Mesendoderm (in vitro differentiated cells): ENCODE measurements around the gene TBC1D5.

Source experiments
- DNase-seq: peaks from one replicate; pipeline ENCODE4 v3.0.0; 2013
- H2AK5ac ChIP-seq: 2 replicates; pipeline ENCODE4 v1.6.1; 2013; ENCODE audit warnings: low read length, inconsistent platforms
- H2BK120ac ChIP-seq: 2 replicates; pipeline ENCODE4 v1.6.1; 2013; ENCODE audit warnings: low read depth, mild to moderate bottlenecking, low read length, moderate library complexity, mixed read lengths
- H2BK15ac ChIP-seq: replicated peaks from 2 replicates; pipeline ENCODE4 v1.6.1; 2013; ENCODE audit warnings: low read depth, mild to moderate bottlenecking, moderate library complexity
- H2BK5ac ChIP-seq: 2 replicates; pipeline ENCODE4 v1.6.1; 2013; ENCODE audit warnings: low read length, inconsistent platforms
- H3K18ac ChIP-seq: 2 replicates; pipeline ENCODE4 v1.6.1; 2013; ENCODE audit warnings: mild to moderate bottlenecking, low read length, mixed read lengths
- H3K23ac ChIP-seq: one replicate; pipeline ENCODE4 v1.6.1; 2013; ENCODE audit warnings: low read length
- H3K27ac ChIP-seq: 2 replicates; pipeline ENCODE4 v1.5.1; 2013; ENCODE audit warnings: low read depth, mild to moderate bottlenecking, inconsistent platforms, low read length, moderate library complexity
- H3K27me3 ChIP-seq: 2 replicates; pipeline ENCODE4 v1.6.1; 2013; ENCODE audit warnings: low read length, control low read depth, mild to moderate bottlenecking, inconsistent platforms; ENCODE audit not compliant: insufficient read depth, poor library complexity
- H3K36me3 ChIP-seq: 2 replicates; pipeline ENCODE4 v1.6.1; 2013; ENCODE audit warnings: low read length, inconsistent platforms; ENCODE audit not compliant: control insufficient read depth, insufficient read depth
- H3K4ac ChIP-seq: one replicate; pipeline ENCODE4 v1.6.1; 2013; ENCODE audit warnings: low read depth, mild to moderate bottlenecking, low read length, moderate library complexity
- H3K4me1 ChIP-seq: 2 replicates; pipeline ENCODE4 v1.6.1; 2013; ENCODE audit warnings: low read depth, low read length, inconsistent platforms; ENCODE audit not compliant: control insufficient read depth
- H3K4me2 ChIP-seq: 2 replicates; pipeline ENCODE4 v1.6.1; 2013; ENCODE audit warnings: low read length
- H3K4me3 ChIP-seq: 2 replicates; pipeline ENCODE4 v1.5.1; 2013; ENCODE audit warnings: mild to moderate bottlenecking, low read length
- H3K56ac ChIP-seq: one replicate; pipeline ENCODE4 v1.6.1; 2013; ENCODE audit warnings: low read length
- H3K79me1 ChIP-seq: 2 replicates; pipeline ENCODE4 v1.6.1; 2013; ENCODE audit warnings: low read length, inconsistent platforms
- H3K79me2 ChIP-seq: 2 replicates; pipeline ENCODE4 v1.6.1; 2013; ENCODE audit warnings: mild to moderate bottlenecking, low read length; ENCODE audit not compliant: control insufficient read depth, insufficient read depth
- H3K9ac ChIP-seq: 2 replicates; pipeline ENCODE4 v1.6.1; 2013; ENCODE audit warnings: low read length, inconsistent platforms
- H4K5ac ChIP-seq: one replicate; pipeline ENCODE4 v1.6.1; 2013; ENCODE audit warnings: low read length
- H4K8ac ChIP-seq: one replicate; pipeline ENCODE4 v1.6.1; 2013; ENCODE audit warnings: low read depth, mild to moderate bottlenecking, control low read depth, low read length, moderate library complexity
- WGBS: extraction: QIAGEN DNeasy Blood & Tissue Kit; methylation state at CpG from one replicate; pipeline ENCODE4 v1.1.7; 2013; ENCODE audit warnings: low lambda C conversion rate, missing lambda C conversion rate; ENCODE audit not compliant: insufficient coverage; ENCODE audit errors: extremely low coverage; 5-methylcytosine and 5-hydroxymethylcytosine counted together

Gene TBC1D5

GRCh38 chr3:17233398-17233800 is 509.0 kb downstream of the TBC1D5 start:
- Histone ChIP-seq H3K56ac (no peak overlapping the region), H3K36me3 (no peaks in the 10 kb centered on the region), H2AK5ac (no peak overlapping the region), H3K79me1 (no peaks in the 10 kb centered on the region), H3K27me3 (no peaks in the 10 kb centered on the region), H3K27ac (no peak overlapping the region), H4K5ac (no peak overlapping the region), H3K9ac (no peak overlapping the region), H3K79me2 (no peaks in the 10 kb centered on the region), H3K4me2 (no peak overlapping the region), H3K4me3 (no peak overlapping the region), H3K4me1 (no peaks in the 10 kb centered on the region), H2BK5ac (no peak overlapping the region), H3K23ac (no peak overlapping the region), H2BK15ac (no peak overlapping the region), H3K4ac (no peak overlapping the region), H2BK120ac (no peak overlapping the region), H4K8ac (no peak overlapping the region), H3K18ac (no peak overlapping the region)
- WGBS = no CpG with 5 or more reads among the region's 3 CpGs
- peak; percentile 66 for DNase-seq

- H3K4me1 ChIP-seq = no peaks in the 10 kb centered on the region
- no peaks in the 10 kb centered on the region for H3K79me2 ChIP-seq
- no peak overlapping the region for H4K5ac ChIP-seq
- no peak overlapping the region for H3K27ac ChIP-seq
- no peak overlapping the region for H2BK5ac ChIP-seq
- no peak overlapping the region for H2BK15ac ChIP-seq
- H3K23ac ChIP-seq = no peak overlapping the region
- H3K9ac ChIP-seq = no peak overlapping the region
- no peaks in the 10 kb centered on the region for H3K27me3 ChIP-seq
- H3K4me3 ChIP-seq = no peak overlapping the region
- no peak overlapping the region for H3K4ac ChIP-seq
- no peak overlapping the region for H2AK5ac ChIP-seq
- H4K8ac ChIP-seq = no peak overlapping the region
- no peak overlapping the region for H3K4me2 ChIP-seq
- H3K79me1 ChIP-seq = no peaks in the 10 kb centered on the region
- DNase-seq = no peak
- no peak overlapping the region for H3K18ac ChIP-seq
- no peak overlapping the region for H2BK120ac ChIP-seq
- no peak overlapping the region for H3K56ac ChIP-seq
- no peaks in the 10 kb centered on the region for H3K36me3 ChIP-seq
Measured at GRCh38 chr3:17232442-17232841, 510.0 kb downstream of the TBC1D5 start.

DNA sequence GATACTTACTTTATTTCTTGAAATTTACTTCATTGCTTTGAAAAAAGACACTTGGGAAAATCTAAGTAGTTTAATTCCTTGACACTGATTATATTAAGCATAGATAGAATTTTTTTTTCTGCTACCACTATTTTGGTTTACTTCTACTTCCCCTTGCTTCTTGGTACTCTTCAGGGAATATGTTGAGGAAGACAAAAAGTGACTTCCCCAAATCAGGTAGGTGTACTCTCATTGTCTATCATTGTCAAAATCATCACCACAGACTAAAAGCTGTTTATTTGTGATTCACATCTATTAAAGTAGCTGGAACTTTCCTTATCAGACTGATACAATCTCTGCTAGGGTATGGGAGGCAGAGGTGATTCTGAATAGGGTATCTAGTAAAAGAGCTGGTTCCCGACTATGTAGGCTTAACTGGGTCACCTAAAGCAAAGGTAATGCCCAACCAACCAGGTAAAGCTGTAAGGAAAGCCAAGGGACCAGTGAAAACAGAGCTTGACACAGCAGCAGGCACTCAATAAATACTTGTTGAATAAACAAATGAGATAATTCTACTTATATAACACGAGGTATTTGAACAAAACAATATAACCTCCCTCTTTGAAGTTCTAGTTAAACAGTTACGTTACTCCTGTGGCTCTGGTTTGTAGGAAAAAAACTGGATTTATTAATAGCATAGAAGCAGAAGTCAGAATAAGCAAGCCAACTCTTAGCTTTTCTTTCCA is 510.7 kb downstream of the TBC1D5 start:
- Histone ChIP-seq H3K79me2 (no peaks in the 10 kb centered on the region), H4K5ac (no peak overlapping the region), H3K4me1 (no peaks in the 10 kb centered on the region), H3K23ac (no peak overlapping the region), H3K4me3 (no peak overlapping the region), H3K4ac (no peak overlapping the region), H3K9ac (no peak overlapping the region), H3K36me3 (no peaks in the 10 kb centered on the region), H3K18ac (no peak overlapping the region), H3K27ac (no peak overlapping the region), H3K4me2 (no peak overlapping the region), H3K27me3 (no peaks in the 10 kb centered on the region), H2AK5ac (no peak overlapping the region), H3K56ac (no peak overlapping the region), H2BK15ac (no peak overlapping the region), H2BK120ac (no peak overlapping the region), H3K79me1 (no peaks in the 10 kb centered on the region), H4K8ac (no peak overlapping the region), H2BK5ac (no peak overlapping the region)
- no CpG with 5 or more reads among the region's 3 CpGs for WGBS
- DNase-seq = no peak

GRCh38 chr3:17227472-17227871 is 515.0 kb downstream of the TBC1D5 start:
- H3K18ac ChIP-seq = no peak overlapping the region
- no peak overlapping the region for H3K56ac ChIP-seq
- no peak overlapping the region for H2BK15ac ChIP-seq
- no peak overlapping the region for H3K27ac ChIP-seq
- no peak overlapping the region for H3K4me2 ChIP-seq
- H2BK120ac ChIP-seq = no peak overlapping the region
- no peaks in the 10 kb centered on the region for H3K79me2 ChIP-seq
- no peaks in the 10 kb centered on the region for H3K4me1 ChIP-seq
- no peak overlapping the region for H3K9ac ChIP-seq
- no peaks in the 10 kb centered on the region for H3K36me3 ChIP-seq
- DNase-seq = no peak
- no peak overlapping the region for H2BK5ac ChIP-seq
- no peak overlapping the region for H3K23ac ChIP-seq
- no peak overlapping the region for H2AK5ac ChIP-seq
- no peak overlapping the region for H4K5ac ChIP-seq
- no peak overlapping the region for H3K4me3 ChIP-seq
- no peaks in the 10 kb centered on the region for H3K27me3 ChIP-seq
- H3K4ac ChIP-seq = no peak overlapping the region
- no peak overlapping the region for H4K8ac ChIP-seq
- H3K79me1 ChIP-seq = no peaks in the 10 kb centered on the region
- WGBS = no CpG with 5 or more reads among the region's 2 CpGs

GRCh38 chr3:17221529-17221928 is 520.9 kb downstream of the TBC1D5 start:
- no peaks in the 10 kb centered on the region for H3K36me3 ChIP-seq
- no peak overlapping the region for H4K8ac ChIP-seq
- no peak overlapping the region for H2BK15ac ChIP-seq
- H3K79me1 ChIP-seq = no peaks in the 10 kb centered on the region
- WGBS = no CpG with 5 or more reads among the region's 1 CpG
- H3K56ac ChIP-seq = no peak overlapping the region
- no peak overlapping the region for H3K23ac ChIP-seq
- no peak overlapping the region for H3K4me3 ChIP-seq
- no peak for DNase-seq
- no peak overlapping the region for H2BK5ac ChIP-seq
- H3K18ac ChIP-seq = no peak overlapping the region
- H2BK120ac ChIP-seq = no peak overlapping the region
- no peaks in the 10 kb centered on the region for H3K27me3 ChIP-seq
- H3K4ac ChIP-seq = no peak overlapping the region
- no peak overlapping the region for H3K4me2 ChIP-seq
- H3K27ac ChIP-seq = no peak overlapping the region
- no peaks in the 10 kb centered on the region for H3K79me2 ChIP-seq
- H4K5ac ChIP-seq = no peak overlapping the region
- no peak overlapping the region for H2AK5ac ChIP-seq
- H3K4me1 ChIP-seq = no peaks in the 10 kb centered on the region
- no peak overlapping the region for H3K9ac ChIP-seq

- no peak overlapping the region for H3K4me2 ChIP-seq
- no peak overlapping the region for H3K9ac ChIP-seq
- no peak overlapping the region for H3K23ac ChIP-seq
- no peaks in the 10 kb centered on the region for H3K79me1 ChIP-seq
- no peak for DNase-seq
- WGBS = no CpG with 5 or more reads among the region's 2 CpGs
- H2BK15ac ChIP-seq = no peak overlapping the region
- H3K4me1 ChIP-seq = no peaks in the 10 kb centered on the region
- H2BK120ac ChIP-seq = no peak overlapping the region
- no peak overlapping the region for H3K4ac ChIP-seq
- no peak overlapping the region for H3K4me3 ChIP-seq
- H4K8ac ChIP-seq = no peak overlapping the region
- H3K36me3 ChIP-seq = no peaks in the 10 kb centered on the region
- no peak overlapping the region for H2AK5ac ChIP-seq
- no peaks in the 10 kb centered on the region for H3K27me3 ChIP-seq
- no peak overlapping the region for H3K27ac ChIP-seq
- no peak overlapping the region for H2BK5ac ChIP-seq
- H4K5ac ChIP-seq = no peak overlapping the region
- H3K18ac ChIP-seq = no peak overlapping the region
- no peak overlapping the region for H3K56ac ChIP-seq
- H3K79me2 ChIP-seq = no peaks in the 10 kb centered on the region
Measured at GRCh38 chr3:17219593-17219992, 522.8 kb downstream of the TBC1D5 start.
